Measurements from ENCODE around the gene ELL2. TPM values are rescaled to one million over a fixed set of nuclear protein-coding genes. Genes with fewer than 3 reads are reported as not detected.
"Not testable (repeated sequence)": the region's sequence is repeated elsewhere in the genome, so short reads cannot be mapped to it uniquely, and the experiment has no call there.

The ELL2 gene
- total and polyA plus RNA-seq, 2 donors (not counting 1 experiment from before 2014, with no cell fraction given): 7.2 to 27.0 TPM

- 65% methylated on average over 6 of the region's 6 CpGs for WGBS (ENCODE audit: insufficient coverage)
- Histone ChIP-seq H3K4me3 (ENCODE audit: control extremely low read depth in 1 of 5, extremely low read depth in 1 of 5, insufficient read depth in 1 of 5, low read depth in 2 of 5, low read length in 4 of 5) (no peak overlapping the region), H3K36me3 (replicated peaks in 1 of 2; ENCODE audit: control extremely low read depth in 1 of 2, control insufficient read depth in 1 of 2, extremely low read depth in 1 of 2, insufficient read depth in 2 of 2, low read length in 1 of 2) (no peaks in the 10 kb centered on the region), H3K9me3 (ENCODE audit: control extremely low read depth in 1 of 3, control insufficient read depth in 2 of 3, insufficient read depth in 1 of 3, low read length in 2 of 3) (no peaks in the 10 kb centered on the region), H3K27me3 (replicated peaks in 1 of 4; ENCODE audit: control extremely low read depth in 1 of 4, control insufficient read depth in 3 of 4, insufficient read depth in 4 of 4, low read length in 3 of 4) (no peaks in the 10 kb centered on the region), H4K20me1 (ENCODE audit: control insufficient read depth, insufficient read depth, low read length, poor library complexity, severe bottlenecking) (no peaks in the 10 kb centered on the region), H3K4me1 (ENCODE audit: control insufficient read depth in 2 of 2, insufficient read depth in 2 of 2, low read length in 2 of 2) (peaks cover 31 to 33% of the 10 kb centered on the region in 2 donors), H3K27ac (ENCODE audit: low read length in 2 of 2) (no peak overlapping the region), H3K9ac (ENCODE audit: low read length) (no peak overlapping the region), H2AFZ (ENCODE audit: insufficient read depth, low read depth, low read length, poor library complexity, severe bottlenecking) (no peak overlapping the region), H3K4me2 (replicated peaks; ENCODE audit: low read depth, low read length, poor library complexity, severe bottlenecking) (no peak overlapping the region), H3K79me2 (ENCODE audit: control insufficient read depth, insufficient read depth, low read length) (peaks cover 4% of the 10 kb centered on the region)
- no peak for TF ChIP-seq CTCF (IDR thresholded peaks at IDR 0.05)
- TF ChIP-seq EZH2 (IDR thresholded peaks at IDR 0.05; ENCODE audit: borderline replicate concordance, insufficient read depth, low read depth, low read length, poor library complexity, severe bottlenecking): no peak
- POLR2A ChIA-PET: interaction anchor here (0.6 to 0.7 kb wide), 2 partner anchors 9 to 59 kb away, joined by 3 to 4 read pairs; no protein-coding TSS in a partner anchor
- intact Hi-C loops (cut with micrococcal nuclease): no loop called here
- Mint-ChIP-seq H3K27me3 (no peaks in the 10 kb centered on the region), H3K9me3 (ENCODE audit: insufficient read depth) (no peaks in the 10 kb centered on the region), H3K4me3 (no peak overlapping the region), H3K4me1 (peaks cover 45% of the 10 kb centered on the region), H3K27ac (no peak overlapping the region)
- peak; percentile 25 for DNase-seq
- ATAC-seq (ENCODE audit: low read depth): no peak
- CTCF ChIA-PET: interaction anchor here (0.7 kb wide), 1 partner anchor 14 kb away, joined by 3 read pairs; no protein-coding TSS in a partner anchor
Observed at GRCh38 chr5:95927927-95928723, 33.5 kb downstream of the ELL2 start.

- H3K4me3 ChIP-seq (ENCODE audit: control extremely low read depth in 1 of 5, extremely low read depth in 1 of 5, insufficient read depth in 1 of 5, low read depth in 2 of 5, low read length in 4 of 5); CTCF ChIA-PET; ATAC-seq (ENCODE audit: low read depth); H4K20me1 ChIP-seq (ENCODE audit: control insufficient read depth, insufficient read depth, low read length, poor library complexity, severe bottlenecking); H3K27me3 ChIP-seq (replicated peaks in 1 of 4; ENCODE audit: control extremely low read depth in 1 of 4, control insufficient read depth in 3 of 4, insufficient read depth in 4 of 4, low read length in 3 of 4); H3K4me3 Mint-ChIP-seq; H3K36me3 ChIP-seq (replicated peaks in 1 of 2; ENCODE audit: control extremely low read depth in 1 of 2, control insufficient read depth in 1 of 2, extremely low read depth in 1 of 2, insufficient read depth in 2 of 2, low read length in 1 of 2); H3K9me3 ChIP-seq (ENCODE audit: control extremely low read depth in 1 of 3, control insufficient read depth in 2 of 3, insufficient read depth in 1 of 3, low read length in 2 of 3); H3K27ac ChIP-seq (ENCODE audit: low read length in 2 of 2); H3K9ac ChIP-seq (ENCODE audit: low read length); H3K27me3 Mint-ChIP-seq; POLR2A ChIA-PET; H2AFZ ChIP-seq (ENCODE audit: insufficient read depth, low read depth, low read length, poor library complexity, severe bottlenecking); intact Hi-C loops (cut with micrococcal nuclease); DNase-seq; H3K9me3 Mint-ChIP-seq (ENCODE audit: insufficient read depth); H3K4me2 ChIP-seq (replicated peaks; ENCODE audit: low read depth, low read length, poor library complexity, severe bottlenecking); H3K27ac Mint-ChIP-seq; H3K79me2 ChIP-seq (ENCODE audit: control insufficient read depth, insufficient read depth, low read length): not testable (repeated sequence)
- no CpG with 5 or more reads among the region's 13 CpGs for WGBS (ENCODE audit: insufficient coverage)
- H3K4me1 Mint-ChIP-seq: peaks cover 45% of the 10 kb centered on the region
- H3K4me1 ChIP-seq (ENCODE audit: control insufficient read depth in 2 of 2, insufficient read depth in 2 of 2, low read length in 2 of 2): peaks cover 31 to 33% of the 10 kb centered on the region in 2 donors
Observed at GRCh38 chr5:95927300-95927699, 34.4 kb downstream of the ELL2 start.
